Naive thymus-derived CD4-positive, alpha-beta T cell (primary cell): Measurements from ENCODE around the gene CFAP43. TPM values are rescaled to one million over a fixed set of nuclear protein-coding genes. Genes with fewer than 3 reads are reported as not detected.

Experiments used
- ATAC-seq: fragments of 150-1000 bp; cut with Tn5 transposase; 2 replicates; pipeline ENCODE4 v1.10.0; 2021; ENCODE audit warnings: mild to moderate bottlenecking, moderate library complexity
- CTCF ChIA-PET: fragments of 350-600 bp; sonication (Branson Sonifier 250); formaldehyde crosslinking; loops from one replicate; lab custom pipeline; 2021; ENCODE audit warnings: antibody characterized with exemption; lab: Charles Lee
- POLR2A ChIA-PET: fragments of 350-600 bp; sonication (Branson Sonifier 250); formaldehyde crosslinking; loops from one replicate; lab custom pipeline; 2021; ENCODE audit warnings: antibody characterized with exemption, inconsistent platforms; lab: Charles Lee
- DNase-seq, 9 donors: peaks; one replicate each; pipeline versions ENCODE4 v3.0.0 to v3.0.0-alpha.2; 2020 to 2022; ENCODE audit warnings: mixed read lengths in 1 of 9
- H3K27ac ChIP-seq: one replicate; pipeline ENCODE4 v1.7.0; 2013; ENCODE audit warnings: mild to moderate bottlenecking, low read depth, low read length, moderate library complexity
- H3K27me3 ChIP-seq, 2 donors: one replicate each; pipeline ENCODE4 v1.7.0; 2013; ENCODE audit warnings: low read length in 2 of 2, mild to moderate bottlenecking in 2 of 2, moderate library complexity in 2 of 2; ENCODE audit not compliant: control insufficient read depth in 2 of 2, insufficient read depth in 2 of 2
- H3K36me3 ChIP-seq, 3 experiments: 1 replicate in 2 of 3; 2 replicates in 1 of 3; pipeline ENCODE4 v1.7.0; 2013; ENCODE audit warnings: low read length in 3 of 3, mild to moderate bottlenecking in 3 of 3, moderate library complexity in 1 of 3; ENCODE audit not compliant: insufficient read depth in 3 of 3, control insufficient read depth in 2 of 3
- H3K4me1 ChIP-seq, 2 donors: one replicate each; pipeline ENCODE4 v1.7.0; 2013; ENCODE audit warnings: low read length in 2 of 2, mild to moderate bottlenecking in 2 of 2, moderate library complexity in 1 of 2; ENCODE audit not compliant: control insufficient read depth in 2 of 2, insufficient read depth in 2 of 2
- H3K4me3 ChIP-seq: 2 replicates; pipeline ENCODE4 v1.7.0; 2013; ENCODE audit warnings: mild to moderate bottlenecking, low read length
- H3K9me3 ChIP-seq, 3 experiments: 1 replicate in 2 of 3; 2 replicates in 1 of 3; pipeline ENCODE4 v1.7.0; 2013; ENCODE audit warnings: low read length in 3 of 3; ENCODE audit not compliant: control insufficient read depth in 2 of 3
- H3K27ac Mint-ChIP-seq, 9 donors: one replicate each; pipeline ENCODE4 v1.8.0; 2020 to 2022; ENCODE audit warnings: mixed read lengths in 9 of 9, mild to moderate bottlenecking in 8 of 9, moderate library complexity in 5 of 9, inconsistent platforms in 2 of 9
- H3K27me3 Mint-ChIP-seq, 5 donors: one replicate each; pipeline ENCODE4 v1.8.0; 2021 to 2022; ENCODE audit warnings: mixed read lengths in 5 of 5, mild to moderate bottlenecking in 1 of 5
- H3K36me3 Mint-ChIP-seq, 5 donors: one replicate each; pipeline ENCODE4 v1.8.0; 2020 to 2022; ENCODE audit warnings: mixed read lengths in 5 of 5, mild to moderate bottlenecking in 3 of 5, inconsistent platforms in 1 of 5
- H3K4me1 Mint-ChIP-seq, 7 donors: one replicate each; pipeline ENCODE4 v1.8.0; 2020 to 2022; ENCODE audit warnings: mixed read lengths in 7 of 7, mild to moderate bottlenecking in 3 of 7, inconsistent platforms in 1 of 7
- H3K4me3 Mint-ChIP-seq, 10 donors: one replicate each; pipeline ENCODE4 v1.8.0; 2020 to 2022; ENCODE audit warnings: mild to moderate bottlenecking in 10 of 10, mixed read lengths in 10 of 10, moderate library complexity in 6 of 10, inconsistent platforms in 2 of 10
- H3K9me3 Mint-ChIP-seq, 11 donors: one replicate each; pipeline ENCODE4 v1.8.0; 2020 to 2022; ENCODE audit warnings: mixed read lengths in 11 of 11, mild to moderate bottlenecking in 4 of 11, inconsistent platforms in 1 of 11, moderate library complexity in 1 of 11
- intact Hi-C, 2 donors: fragments of 100-400 bp; cut with micrococcal nuclease; formaldehyde crosslinking; loops; one replicate each; pipeline ENCODE4 v1.15.1; 2023
- polyA plus RNA-seq, 2 donors: library from polyadenylated mRNA; unstranded; fragments of 300-500 nt; fragmentation: Illumina TruSeq; gene quantifications; one replicate each; pipeline ENCODE4 v1.2.3, GENCODE V29; 2021
- total RNA-seq, 6 experiments: library from RNA in 5 of 6; stranded (reverse) in 5 of 6; gene quantifications; 1 replicate in 5 of 6; 2 replicates in 1 of 6; pipeline ENCODE4 v1.2.3 and lab custom pipeline; 2021 to 2026

The CFAP43 gene
- total and polyA plus RNA-seq, 7 experiments from 2014 or later: 0.14 to 0.17 TPM; not detected in 5

GRCh38 chr10:104122225-104123107 lies 109.7 kb downstream of the CFAP43 start:
- intact Hi-C loops: loop anchor here (1.0 to 10.0 kb wide), 13 partner anchors 40 to 1728 kb away; partner anchors contain the start of genes CFAP58 (in 2 of the 2), CFAP43 (in 1 of the 2), ITPRIP (in 1 of the 2) and NFKB2 (in 1 of the 2)
- Histone ChIP-seq H3K4me1 (peaks cover 13 to 18% of the 10 kb centered on the region in 2 donors), H3K4me3 (peak overlapping the region; percentile 68), H3K27me3 (no peaks in the 10 kb centered on the region), H3K27ac (peak overlapping the region; percentile 95), H3K9me3 (no peaks in the 10 kb centered on the region), H3K36me3 (peaks cover 0 to 4% (median 0%) of the 10 kb centered on the region in 3 experiments)
- peak overlapping the region; percentile 88 to 97 (median 96) for H3K4me3 Mint-ChIP-seq
- ATAC-seq: no peak
- peaks cover 9 to 46% (median 32%) of the 10 kb centered on the region in 7 donors for H3K4me1 Mint-ChIP-seq
- peak overlapping the region; percentile 95 to 100 (median 99) for H3K27ac Mint-ChIP-seq
- H3K27me3 Mint-ChIP-seq: peaks cover 0 to 6% (median 0%) of the 10 kb centered on the region in 5 donors
- H3K9me3 Mint-ChIP-seq: no peaks in the 10 kb centered on the region
- no peak for DNase-seq
- peaks cover 4 to 9% (median 7%) of the 10 kb centered on the region in 5 donors for H3K36me3 Mint-ChIP-seq
- POLR2A ChIA-PET: interaction anchor here (0.5 to 3.2 kb wide), 34 partner anchors 8 to 672 kb away, joined by 3 to 23 read pairs (median 4); partner anchors contain the start of genes GSTO2, SLK and STN1
- CTCF ChIA-PET: interaction anchor here (0.6 to 2.7 kb wide), 8 partner anchors 38 to 235 kb away, joined by 3 to 15 read pairs (median 4); partner anchors contain the start of gene SLK

GRCh38 chr10:104121485-104122224 lies 110.5 kb downstream of the CFAP43 start, which contains the start of gene SFR1:
TSS of gene SFR1 (plus strand) at chr10:104122171. CDS start at chr10:104122184, 13 bp downstream.
- H3K4me3 ChIP-seq: peak within 1 kb of the TSS; percentile 88
- DNase-seq: peak; percentile 95 to 100 (median 99)
- ChIA-PET CTCF (interaction anchor here (1.0 to 2.7 kb wide), 8 partner anchors 21 to 234 kb away, joined by 3 to 15 read pairs (median 4); partner anchors contain the start of gene SLK), POLR2A (interaction anchor here (0.6 to 3.2 kb wide), 38 partner anchors 9 to 538 kb away, joined by 3 to 23 read pairs (median 4); partner anchors contain the start of genes GSTO2, SLK and STN1)
- peak within 1 kb of the TSS; percentile 88 to 97 (median 96) for H3K4me3 Mint-ChIP-seq
- peak within 1 kb of the TSS; percentile 99 for H3K27ac ChIP-seq
- no peaks in the 10 kb centered on the region for H3K27me3 ChIP-seq
- peaks cover 4 to 9% (median 7%) of the 10 kb centered on the region in 5 donors for H3K36me3 Mint-ChIP-seq
- no peaks in the 10 kb centered on the region for H3K9me3 Mint-ChIP-seq
- H3K27ac Mint-ChIP-seq: peak within 1 kb of the TSS; percentile 95 to 100 (median 99)
- peak; percentile 93 for ATAC-seq
- H3K9me3 ChIP-seq: no peaks in the 10 kb centered on the region
- H3K4me1 Mint-ChIP-seq: peaks cover 9 to 42% (median 32%) of the 10 kb centered on the region in 7 donors
- peaks cover 13 to 18% of the 10 kb centered on the region in 2 donors for H3K4me1 ChIP-seq
- peaks cover 0 to 12% (median 0%) of the 10 kb centered on the region in 5 donors for H3K27me3 Mint-ChIP-seq
- intact Hi-C loops: loop anchor here (1.0 to 10.0 kb wide), 20 partner anchors 39 to 1727 kb away; partner anchors contain the start of genes CFAP43 (in 2 of the 2), CFAP58 (in 2 of the 2), GSTO2 (in 2 of the 2) and SLK (in 2 of the 2)
- H3K36me3 ChIP-seq: peaks cover 0 to 4% (median 0%) of the 10 kb centered on the region in 3 experiments

GRCh38 chr10:104120903-104121484 lies 111.2 kb downstream of the CFAP43 start:
- no peaks in the 10 kb centered on the region for H3K9me3 ChIP-seq
- Mint-ChIP-seq H3K9me3 (no peaks in the 10 kb centered on the region), H3K27ac (peak overlapping the region; percentile 95 to 100 (median 99)), H3K36me3 (peaks cover 0 to 7% (median 4%) of the 10 kb centered on the region in 5 donors), H3K27me3 (peaks cover 0 to 12% (median 0%) of the 10 kb centered on the region in 5 donors), H3K4me3 (peak overlapping the region; percentile 88 to 97 (median 96)), H3K4me1 (peaks cover 9 to 39% (median 32%) of the 10 kb centered on the region in 7 donors)
- no peaks in the 10 kb centered on the region for H3K27me3 ChIP-seq
- H3K4me3 ChIP-seq: peak overlapping the region; percentile 88
- ATAC-seq (peak; percentile 48), DNase-seq (peak; percentile 47 to 93 (median 78))
- H3K4me1 ChIP-seq: peaks cover 13 to 18% of the 10 kb centered on the region in 2 donors
- peak overlapping the region; percentile 99 for H3K27ac ChIP-seq
- ChIA-PET CTCF (interaction anchor here (0.8 to 2.7 kb wide), 5 partner anchors 20 to 233 kb away, joined by 3 to 15 read pairs (median 3); partner anchors contain the start of gene SLK), POLR2A (interaction anchor here (0.6 to 3.2 kb wide), 34 partner anchors 8 to 537 kb away, joined by 3 to 23 read pairs (median 4); partner anchors contain the start of genes GSTO2, SLK and STN1)
- H3K36me3 ChIP-seq: peaks cover 0 to 4% (median 0%) of the 10 kb centered on the region in 3 experiments
- intact Hi-C loops: loop anchor here (1.0 to 10.0 kb wide), 18 partner anchors 39 to 1726 kb away; partner anchors contain the start of genes GSTO2 (in 2 of the 2), SLK (in 2 of the 2), STN1 (in 2 of the 2) and CFAP43 (in 1 of the 2)

- H3K9me3 Mint-ChIP-seq: no peaks in the 10 kb centered on the region
These were observed 111.7 kb downstream of the CFAP43 start for GRCh38 chr10:104120512-104120902.

GRCh38 chr10:104119996-104120395 lies 112.2 kb downstream of the CFAP43 start:
- peaks cover 0 to 2% (median 0%) of the 10 kb centered on the region in 5 donors for H3K36me3 Mint-ChIP-seq
- POLR2A ChIA-PET: interaction anchor here (0.8 to 3.2 kb wide), 9 partner anchors 11 to 536 kb away, joined by 3 to 23 read pairs (median 4); partner anchors contain the start of gene SLK
- H3K9me3 Mint-ChIP-seq: no peaks in the 10 kb centered on the region
- peaks cover 0 to 12% (median 0%) of the 10 kb centered on the region in 5 donors for H3K27me3 Mint-ChIP-seq
- Histone ChIP-seq H3K27me3 (no peaks in the 10 kb centered on the region), H3K36me3 (peaks cover 0 to 4% (median 0%) of the 10 kb centered on the region in 3 experiments), H3K4me3 (no peak overlapping the region), H3K27ac (peak overlapping the region; percentile 99), H3K9me3 (no peaks in the 10 kb centered on the region), H3K4me1 (peaks cover 13 to 18% of the 10 kb centered on the region in 2 donors)
- H3K4me1 Mint-ChIP-seq: peaks cover 9 to 34% (median 27%) of the 10 kb centered on the region in 7 donors
- intact Hi-C loops: loop anchor here (2.0 to 10.0 kb wide), 9 partner anchors 38 to 1725 kb away; partner anchors contain the start of genes CFAP58 (in 1 of the 2), ITPRIP (in 1 of the 2), NFKB2 (in 1 of the 2) and TAF5 (in 1 of the 2)
- ATAC-seq: no peak
- peak overlapping the region in 5 of 10 donors; percentile 36 to 96 (median 93) for H3K4me3 Mint-ChIP-seq
- peak overlapping the region; percentile 39 to 99 (median 98) for H3K27ac Mint-ChIP-seq
- CTCF ChIA-PET: interaction anchor here (1.4 kb wide), 1 partner anchor 19 kb away, joined by 3 read pairs; no protein-coding TSS in a partner anchor
- no peak for DNase-seq

More at GRCh38 chr10:104120512-104120902, 111.7 kb downstream of the CFAP43 start:
- Mint-ChIP-seq H3K27ac (peak overlapping the region; percentile 95 to 100 (median 99)), H3K4me1 (peaks cover 9 to 39% (median 32%) of the 10 kb centered on the region in 7 donors), H3K4me3 (peak overlapping the region; percentile 88 to 97 (median 96)), H3K27me3 (peaks cover 0 to 12% (median 0%) of the 10 kb centered on the region in 5 donors), H3K36me3 (peaks cover 0 to 6% (median 3%) of the 10 kb centered on the region in 5 donors)
- ATAC-seq (no peak), DNase-seq (no peak)
- Histone ChIP-seq H3K27me3 (no peaks in the 10 kb centered on the region), H3K4me3 (peak overlapping the region; percentile 88), H3K9me3 (no peaks in the 10 kb centered on the region), H3K27ac (peak overlapping the region; percentile 99), H3K36me3 (peaks cover 0 to 4% (median 0%) of the 10 kb centered on the region in 3 experiments), H3K4me1 (peaks cover 13 to 18% of the 10 kb centered on the region in 2 donors)
- intact Hi-C loops: loop anchor here (2.0 to 10.0 kb wide), 9 partner anchors 38 to 1726 kb away; partner anchors contain the start of genes CFAP58 (in 1 of the 2), ITPRIP (in 1 of the 2), NFKB2 (in 1 of the 2) and TAF5 (in 1 of the 2)
- CTCF ChIA-PET: interaction anchor here (0.8 to 2.7 kb wide), 4 partner anchors 20 to 233 kb away, joined by 3 to 15 read pairs (median 3); no protein-coding TSS in a partner anchor
- POLR2A ChIA-PET: interaction anchor here (0.6 to 3.2 kb wide), 19 partner anchors 8 to 536 kb away, joined by 3 to 23 read pairs (median 5); partner anchors contain the start of gene SLK
